Esophagus muscularis mucosa (tissue), 3 donors: ENCODE data around the gene AGK.

Experiments
- POLR2AphosphoS5 ChIP-seq, 2 donors: sonication (generic); formaldehyde crosslinking; IDR thresholded peaks; one replicate each; pipeline ENCODE4 v1.6.1; 2017; ENCODE audit warnings: antibody characterized with exemption in 2 of 2
- TF ChIP-seq, protein P1 (sequence below), 3 experiments: fragments of 200-600 bp in 2 of 3; fragments of 450-650 bp in 1 of 3; sonication (generic) in 2 of 3; IDR thresholded peaks; one replicate each; pipeline ENCODE4 v1.5.1; 2017 to 2019; ENCODE audit warnings: antibody characterized with exemption in 3 of 3, mild to moderate bottlenecking in 2 of 3, moderate library complexity in 1 of 3

DNA sequence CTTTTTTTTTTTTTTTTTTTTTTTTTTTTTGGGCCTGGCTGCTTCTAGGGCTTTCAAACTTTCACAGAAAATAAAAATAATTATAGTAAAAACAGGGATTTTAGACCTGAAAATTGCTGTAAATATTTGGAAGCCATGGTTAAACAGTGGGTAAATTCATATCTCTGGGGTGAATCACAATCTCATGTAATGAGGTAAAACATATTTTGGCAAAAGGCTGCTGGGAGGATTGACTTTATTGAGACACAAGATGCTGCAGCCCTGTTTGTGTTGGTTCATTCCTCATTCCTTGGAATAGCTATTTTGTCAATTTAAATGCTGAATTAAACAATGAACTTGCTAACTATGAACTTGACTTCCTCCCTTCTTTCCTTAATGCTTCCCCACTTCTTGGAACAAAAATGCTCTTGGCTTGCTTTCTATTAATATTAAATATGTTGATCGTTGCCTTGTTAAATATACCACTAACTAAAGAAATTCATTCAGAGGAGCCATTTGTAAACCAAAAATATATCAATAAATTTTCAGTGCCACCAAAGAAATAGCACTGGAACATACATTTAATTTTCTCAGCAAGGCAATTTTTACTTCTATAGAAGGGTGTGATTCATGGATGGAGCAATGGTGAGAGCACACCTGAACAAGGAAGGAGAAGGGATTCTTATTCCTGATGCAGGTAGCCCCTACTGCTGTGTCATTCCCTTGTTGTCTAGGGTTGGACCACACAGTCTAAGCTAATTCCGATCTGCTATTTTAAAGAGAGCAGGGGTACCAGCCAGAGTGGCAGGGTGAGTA is 24.6 kb downstream of the AGK start:
- TF ChIP-seq POLR2AphosphoS5 (IDR thresholded peaks at IDR 0.05) = no peak
- TF ChIP-seq, protein P1, sequence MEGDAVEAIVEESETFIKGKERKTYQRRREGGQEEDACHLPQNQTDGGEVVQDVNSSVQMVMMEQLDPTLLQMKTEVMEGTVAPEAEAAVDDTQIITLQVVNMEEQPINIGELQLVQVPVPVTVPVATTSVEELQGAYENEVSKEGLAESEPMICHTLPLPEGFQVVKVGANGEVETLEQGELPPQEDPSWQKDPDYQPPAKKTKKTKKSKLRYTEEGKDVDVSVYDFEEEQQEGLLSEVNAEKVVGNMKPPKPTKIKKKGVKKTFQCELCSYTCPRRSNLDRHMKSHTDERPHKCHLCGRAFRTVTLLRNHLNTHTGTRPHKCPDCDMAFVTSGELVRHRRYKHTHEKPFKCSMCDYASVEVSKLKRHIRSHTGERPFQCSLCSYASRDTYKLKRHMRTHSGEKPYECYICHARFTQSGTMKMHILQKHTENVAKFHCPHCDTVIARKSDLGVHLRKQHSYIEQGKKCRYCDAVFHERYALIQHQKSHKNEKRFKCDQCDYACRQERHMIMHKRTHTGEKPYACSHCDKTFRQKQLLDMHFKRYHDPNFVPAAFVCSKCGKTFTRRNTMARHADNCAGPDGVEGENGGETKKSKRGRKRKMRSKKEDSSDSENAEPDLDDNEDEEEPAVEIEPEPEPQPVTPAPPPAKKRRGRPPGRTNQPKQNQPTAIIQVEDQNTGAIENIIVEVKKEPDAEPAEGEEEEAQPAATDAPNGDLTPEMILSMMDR (IDR thresholded peaks at IDR 0.05) = no peak
